BE2C (cell line): ENCODE results near the gene CAPN12.

ENCODE experiments used
- DNase-seq: peaks from one replicate; pipeline ENCODE4 v3.0.0-alpha.2; 2020
- H3K27me3 ChIP-seq: fragments of 250-450 bp; sonication (Bioruptor Pico); 2 replicates; pipeline ENCODE4 v1.5.1; 2020; ENCODE audit warnings: mild to moderate bottlenecking
- H3K36me3 ChIP-seq: fragments of 250-450 bp; sonication (Bioruptor Pico); 2 replicates; pipeline ENCODE4 v1.5.1; 2020; ENCODE audit warnings: mild to moderate bottlenecking
- H3K4me1 ChIP-seq: fragments of 250-450 bp; sonication (Bioruptor Pico); 2 replicates; pipeline ENCODE4 v1.5.1; 2020
- H3K4me3 ChIP-seq: 2 replicates; pipeline ENCODE4 v1.5.1; 2011; ENCODE audit warnings: low read depth, low read length
- H3K9me3 ChIP-seq: fragments of 250-450 bp; sonication (Bioruptor Pico); 2 replicates; pipeline ENCODE4 v1.5.1; 2020
- TF ChIP-seq, protein P1 (sequence below): IDR thresholded peaks from 2 replicates; pipeline ENCODE4 v1.5.1; 2012; ENCODE audit warnings: mild to moderate bottlenecking, low read depth, low read length

The CAPN12 gene

DNA sequence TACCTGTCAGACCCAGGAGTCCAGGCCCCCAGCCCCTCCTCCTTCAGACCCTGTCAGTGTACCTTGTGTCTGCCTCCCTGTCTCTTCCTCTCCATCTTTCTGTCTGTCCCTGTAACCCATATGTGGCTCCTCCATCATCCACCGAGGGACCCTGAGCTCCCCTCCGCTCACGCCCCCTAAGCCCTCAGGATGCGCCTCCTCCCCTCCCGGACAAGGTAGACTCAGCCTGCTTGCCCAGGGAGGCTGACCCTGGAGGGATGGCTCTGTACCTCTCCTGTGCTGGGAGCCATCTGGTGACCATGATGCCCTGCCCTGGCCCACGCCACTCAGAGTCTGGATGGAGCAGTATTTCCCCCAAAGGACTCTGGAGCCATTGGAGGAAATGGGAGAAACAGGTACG is 1.0 kb upstream of the CAPN12 start:
- no peaks in the 10 kb centered on the region for H3K36me3 ChIP-seq
- H3K4me3 ChIP-seq = no peak overlapping the region
- no peaks in the 10 kb centered on the region for H3K27me3 ChIP-seq
- no peaks in the 10 kb centered on the region for H3K4me1 ChIP-seq
- no peak for DNase-seq
- TF ChIP-seq, protein P1, sequence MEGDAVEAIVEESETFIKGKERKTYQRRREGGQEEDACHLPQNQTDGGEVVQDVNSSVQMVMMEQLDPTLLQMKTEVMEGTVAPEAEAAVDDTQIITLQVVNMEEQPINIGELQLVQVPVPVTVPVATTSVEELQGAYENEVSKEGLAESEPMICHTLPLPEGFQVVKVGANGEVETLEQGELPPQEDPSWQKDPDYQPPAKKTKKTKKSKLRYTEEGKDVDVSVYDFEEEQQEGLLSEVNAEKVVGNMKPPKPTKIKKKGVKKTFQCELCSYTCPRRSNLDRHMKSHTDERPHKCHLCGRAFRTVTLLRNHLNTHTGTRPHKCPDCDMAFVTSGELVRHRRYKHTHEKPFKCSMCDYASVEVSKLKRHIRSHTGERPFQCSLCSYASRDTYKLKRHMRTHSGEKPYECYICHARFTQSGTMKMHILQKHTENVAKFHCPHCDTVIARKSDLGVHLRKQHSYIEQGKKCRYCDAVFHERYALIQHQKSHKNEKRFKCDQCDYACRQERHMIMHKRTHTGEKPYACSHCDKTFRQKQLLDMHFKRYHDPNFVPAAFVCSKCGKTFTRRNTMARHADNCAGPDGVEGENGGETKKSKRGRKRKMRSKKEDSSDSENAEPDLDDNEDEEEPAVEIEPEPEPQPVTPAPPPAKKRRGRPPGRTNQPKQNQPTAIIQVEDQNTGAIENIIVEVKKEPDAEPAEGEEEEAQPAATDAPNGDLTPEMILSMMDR = no peak
- H3K9me3 ChIP-seq = no peaks in the 10 kb centered on the region

- no peak for DNase-seq
- Histone ChIP-seq H3K9me3 (no peaks in the 10 kb centered on the region), H3K4me1 (no peaks in the 10 kb centered on the region), H3K36me3 (no peaks in the 10 kb centered on the region), H3K4me3 (no peak overlapping the region), H3K27me3 (no peaks in the 10 kb centered on the region)
- TF ChIP-seq, protein P1 = no peak
Observed at GRCh38 chr19:38744874-38745273, 600 bp upstream of the CAPN12 start.

DNA sequence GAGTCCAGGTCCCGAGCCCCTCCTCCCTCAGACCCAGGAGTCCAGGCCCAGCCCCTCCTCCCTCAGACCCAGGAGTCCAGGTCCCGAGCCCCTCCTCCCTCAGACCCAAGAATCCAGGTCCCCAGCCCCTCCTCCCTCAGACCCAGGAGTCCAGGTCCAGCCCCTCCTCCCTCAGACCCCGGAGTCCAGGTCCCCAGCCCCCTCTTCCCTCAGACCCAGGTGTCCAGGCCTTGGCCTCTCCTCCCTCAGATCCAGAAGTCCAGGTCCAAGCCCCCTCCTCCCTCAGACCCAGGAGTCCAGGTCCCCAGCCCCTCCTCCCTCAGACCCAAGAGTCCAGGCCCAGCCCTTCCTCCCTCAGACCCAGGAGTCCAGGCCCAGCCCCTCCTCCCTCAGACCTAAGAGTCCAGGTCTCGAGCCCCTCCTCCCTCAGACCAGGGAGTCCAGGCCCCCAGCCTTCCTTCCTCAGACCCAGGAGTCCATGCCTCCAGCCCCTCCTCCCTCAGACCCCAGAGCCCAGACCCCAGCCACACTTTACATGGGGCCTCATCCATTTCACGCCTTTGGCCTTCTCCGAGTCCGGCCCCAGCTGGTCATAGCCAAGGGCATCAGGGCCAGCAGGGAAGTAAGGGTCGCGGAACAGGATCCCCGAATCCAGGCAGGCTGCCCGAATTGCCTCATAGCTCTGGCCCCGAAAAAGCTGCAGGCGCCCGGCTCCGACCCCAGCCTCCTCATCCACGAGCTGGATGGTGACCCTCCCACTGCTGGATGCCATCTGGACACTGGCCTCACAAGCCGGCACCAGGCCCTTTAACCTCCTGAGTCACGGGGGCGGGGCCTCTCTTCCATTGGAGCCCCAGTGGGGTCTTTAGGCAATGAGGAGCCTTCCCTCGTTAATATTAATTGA is 628 bp downstream of the CAPN12 start:
- no peaks in the 10 kb centered on the region for H3K4me1 ChIP-seq
- H3K27me3 ChIP-seq = no peaks in the 10 kb centered on the region
- H3K36me3 ChIP-seq = no peaks in the 10 kb centered on the region
- DNase-seq = no peak
- no peaks in the 10 kb centered on the region for H3K9me3 ChIP-seq
- TF ChIP-seq, protein P1 = no peak
- no peak overlapping the region for H3K4me3 ChIP-seq

GRCh38 chr19:38742906-38743305 is 1.4 kb downstream of the CAPN12 start:
- no peak for DNase-seq
- Histone ChIP-seq H3K27me3 (no peaks in the 10 kb centered on the region), H3K9me3 (no peaks in the 10 kb centered on the region), H3K36me3 (no peaks in the 10 kb centered on the region), H3K4me1 (no peaks in the 10 kb centered on the region), H3K4me3 (no peak overlapping the region)
- TF ChIP-seq, protein P1 = no peak

GRCh38 chr19:38742296-38742695 is 2.0 kb downstream of the CAPN12 start:
- TF ChIP-seq, protein P1 = no peak
- DNase-seq = no peak
- Histone ChIP-seq H3K36me3 (no peaks in the 10 kb centered on the region), H3K4me1 (no peaks in the 10 kb centered on the region), H3K27me3 (no peaks in the 10 kb centered on the region), H3K9me3 (no peaks in the 10 kb centered on the region), H3K4me3 (no peak overlapping the region)

GRCh38 chr19:38741670-38742069 is 2.6 kb downstream of the CAPN12 start:
- Histone ChIP-seq H3K4me3 (no peak overlapping the region), H3K9me3 (no peaks in the 10 kb centered on the region), H3K27me3 (no peaks in the 10 kb centered on the region), H3K36me3 (no peaks in the 10 kb centered on the region), H3K4me1 (no peaks in the 10 kb centered on the region)
- DNase-seq = no peak
- TF ChIP-seq, protein P1 = no peak
